Muscle of leg (tissue), 11 donors: Measurements from ENCODE around the gene DGKI. TPM values are rescaled to one million over a fixed set of nuclear protein-coding genes. Genes with fewer than 3 reads are reported as not detected.

ENCODE experiments used
- DNase-seq: peaks from one replicate; pipeline ENCODE4 v3.0.0; 2013
- H3K27ac ChIP-seq: one replicate; pipeline ENCODE4 v1.5.1; 2013; ENCODE audit warnings: mild to moderate bottlenecking, low read length, control low read depth
- H3K27me3 ChIP-seq: one replicate; pipeline ENCODE4 v1.6.1; 2013; ENCODE audit warnings: low read length; ENCODE audit not compliant: control insufficient read depth, insufficient read depth
- H3K36me3 ChIP-seq: one replicate; pipeline ENCODE4 v1.6.1; 2013; ENCODE audit warnings: low read length; ENCODE audit not compliant: control insufficient read depth, insufficient read depth
- H3K4me1 ChIP-seq: one replicate; pipeline ENCODE4 v1.6.1; 2013; ENCODE audit warnings: low read length; ENCODE audit not compliant: control insufficient read depth, insufficient read depth
- H3K4me3 ChIP-seq: one replicate; pipeline ENCODE4 v1.5.1; 2013; ENCODE audit warnings: low read length, control low read depth
- H3K9me3 ChIP-seq: replicated peaks from 2 replicates; pipeline ENCODE4 v1.6.1; 2013; ENCODE audit warnings: low read depth, low read length; ENCODE audit not compliant: control insufficient read depth
- WGBS: methylation state at CpG from one replicate; pipeline ENCODE4 v1.1.5; 2013; ENCODE audit warnings: missing lambda C conversion rate; ENCODE audit not compliant: insufficient coverage; 5-methylcytosine and 5-hydroxymethylcytosine counted together
- polyA plus RNA-seq, 8 donors: library from polyadenylated mRNA; unstranded; fragments of 120-200 nt; gene quantifications; one replicate each; pipeline versions ENCODE4 v1.2.1 to v1.2.3, GENCODE V29; 2013; ENCODE audit warnings: inconsistent platforms in 1 of 8, low replicate concordance in 1 of 8; ENCODE audit not compliant: insufficient read length in 8 of 8, insufficient read depth in 1 of 8
- total RNA-seq: library from RNA; stranded (reverse); fragments of 120-200 nt; gene quantifications from one replicate; pipeline ENCODE4 v1.2.4, GENCODE V29; 2013

DGKI gene
- total and polyA plus RNA-seq, 9 donors: 0.52 to 1.4 (median 0.70) TPM

DNA sequence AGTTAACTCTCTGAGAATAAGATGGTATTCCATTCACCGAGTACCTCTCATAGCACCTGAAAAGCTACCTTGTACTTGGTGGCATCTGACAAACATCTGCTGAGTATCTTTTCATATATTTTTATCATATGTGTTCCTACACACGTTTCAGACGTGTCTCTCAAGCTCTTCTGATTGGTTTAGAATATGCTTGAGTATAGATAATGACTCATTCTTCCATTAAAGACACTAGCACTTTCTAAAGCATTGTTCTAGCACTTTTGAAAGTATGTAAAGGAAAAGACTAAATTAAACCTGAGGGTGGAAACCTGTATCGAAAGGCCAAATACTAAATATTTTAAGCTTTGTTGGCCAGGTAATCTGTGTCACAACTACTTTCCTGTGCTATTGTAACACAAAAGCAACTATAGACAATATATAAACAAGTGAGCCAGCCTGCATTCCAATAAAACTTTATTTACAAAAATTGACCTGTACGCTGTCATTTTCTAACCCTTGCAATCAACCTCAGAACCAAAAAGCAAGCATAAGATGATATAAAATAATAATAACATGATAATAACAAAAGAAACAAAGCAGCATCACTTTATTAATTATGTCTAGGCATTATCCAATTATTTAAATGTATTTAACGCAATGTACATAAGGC lies 95.3 kb downstream of the DGKI start:
- DNase-seq: no peak
- Histone ChIP-seq H3K4me1 (no peaks in the 10 kb centered on the region), H3K27ac (no peak overlapping the region), H3K9me3 (no peaks in the 10 kb centered on the region), H3K36me3 (no peaks in the 10 kb centered on the region), H3K27me3 (no peaks in the 10 kb centered on the region), H3K4me3 (no peak overlapping the region)
- no CpG with 5 or more reads among the region's 6 CpGs for WGBS

DNA sequence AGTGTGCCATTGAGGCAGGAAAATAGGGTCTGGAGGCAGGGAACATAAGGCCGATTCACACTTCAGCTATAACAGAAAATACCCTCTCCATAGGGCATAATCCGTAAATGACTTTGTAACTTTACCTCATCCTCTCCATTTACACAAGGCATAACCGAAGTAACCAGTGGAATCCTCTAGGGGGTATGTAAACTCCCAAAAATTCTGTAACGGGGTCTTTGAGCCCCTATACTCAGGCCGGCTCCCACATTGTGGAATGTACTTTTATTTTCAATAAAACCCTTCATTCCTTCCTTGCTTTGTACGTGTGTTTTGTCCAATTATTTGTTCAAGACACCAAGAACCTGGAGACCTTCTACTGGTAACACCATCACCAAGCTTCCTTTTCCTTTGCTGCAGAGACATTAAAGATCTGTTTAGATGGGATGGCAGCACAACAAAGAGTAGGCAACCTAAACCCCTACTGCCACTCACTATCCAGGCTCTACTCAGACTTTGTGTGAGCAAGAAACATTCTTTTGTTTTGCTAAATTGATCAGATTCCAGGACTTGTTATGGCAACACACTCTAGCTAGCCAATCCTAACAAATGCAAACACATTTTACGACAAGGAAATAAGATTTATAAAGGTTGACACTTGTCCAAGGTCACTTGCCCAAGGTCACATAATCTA lies 99.3 kb downstream of the DGKI start:
- Histone ChIP-seq H3K27me3 (no peaks in the 10 kb centered on the region), H3K36me3 (no peaks in the 10 kb centered on the region), H3K4me3 (no peak overlapping the region), H3K9me3 (no peaks in the 10 kb centered on the region), H3K4me1 (no peaks in the 10 kb centered on the region), H3K27ac (no peak overlapping the region)
- DNase-seq: no peak
- WGBS: no CpG with 5 or more reads among the region's 7 CpGs

DNA sequence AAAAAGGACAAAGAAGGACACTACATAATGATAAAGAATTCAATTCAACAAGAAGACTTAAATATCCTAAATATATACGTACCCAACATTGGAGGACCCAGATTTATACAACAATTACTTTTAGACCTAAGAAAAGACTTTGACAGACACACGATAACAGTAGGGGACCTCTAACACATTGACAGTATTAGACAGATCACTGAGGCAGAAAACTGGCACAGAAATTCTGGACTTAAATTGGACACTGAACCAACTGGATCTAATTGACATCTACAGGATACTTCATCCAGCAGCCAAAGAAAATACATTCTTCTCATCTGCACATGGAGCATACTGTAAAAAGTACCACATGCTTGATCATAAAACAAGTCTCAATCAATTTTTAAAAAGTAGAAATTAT lies 103.8 kb downstream of the DGKI start:
- WGBS: 100% methylated on average over 2 of the region's 2 CpGs
- no peaks in the 10 kb centered on the region for H3K4me1 ChIP-seq
- no peak for DNase-seq
- no peaks in the 10 kb centered on the region for H3K9me3 ChIP-seq
- H3K36me3 ChIP-seq: no peaks in the 10 kb centered on the region
- H3K27me3 ChIP-seq: no peaks in the 10 kb centered on the region
- no peak overlapping the region for H3K27ac ChIP-seq
- H3K4me3 ChIP-seq: no peak overlapping the region

DNA sequence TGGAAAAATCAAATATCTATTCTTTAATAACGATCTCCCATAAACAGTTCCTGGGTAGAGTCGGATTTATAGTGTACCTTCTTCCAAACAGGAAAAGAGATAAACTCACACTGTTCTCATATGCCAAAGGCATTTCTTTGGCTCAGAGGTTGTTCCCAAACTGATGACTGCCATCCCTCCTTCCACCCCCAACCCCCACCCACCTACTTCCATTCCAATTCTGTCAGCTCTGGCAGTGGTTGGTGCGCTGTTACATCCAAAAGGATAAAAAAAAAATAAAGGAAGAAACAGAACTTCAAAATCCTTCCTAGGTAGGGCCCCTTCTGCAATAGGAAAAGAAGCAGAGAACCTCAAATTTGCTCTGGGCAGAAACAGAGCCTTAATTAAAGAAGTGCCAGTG lies 104.7 kb downstream of the DGKI start:
- H3K27ac ChIP-seq: no peak overlapping the region
- 100% methylated on average over 1 of the region's 3 CpGs for WGBS
- H3K27me3 ChIP-seq: no peaks in the 10 kb centered on the region
- no peak for DNase-seq
- H3K4me1 ChIP-seq: no peaks in the 10 kb centered on the region
- H3K36me3 ChIP-seq: no peaks in the 10 kb centered on the region
- H3K9me3 ChIP-seq: no peaks in the 10 kb centered on the region
- H3K4me3 ChIP-seq: no peak overlapping the region

DNA sequence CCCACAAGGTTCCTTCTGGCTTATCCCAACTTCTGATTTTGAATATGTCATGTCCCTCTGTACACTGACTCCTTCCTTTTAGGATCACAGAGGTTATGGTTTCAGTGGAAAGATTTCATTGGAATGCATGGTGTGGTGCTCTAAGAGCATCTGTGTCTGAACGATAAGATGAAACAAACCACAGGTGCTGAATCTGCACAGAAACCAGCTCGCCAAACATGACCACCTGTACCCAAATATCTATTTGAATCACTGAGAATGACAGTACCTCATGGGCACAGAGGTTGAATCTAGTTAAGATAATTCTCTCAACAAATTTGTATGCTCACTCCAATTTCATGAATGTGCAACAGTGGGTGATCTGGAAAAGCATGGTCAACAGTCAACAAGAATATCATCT lies 105.3 kb downstream of the DGKI start:
- no peaks in the 10 kb centered on the region for H3K27me3 ChIP-seq
- H3K9me3 ChIP-seq: no peaks in the 10 kb centered on the region
- no peak for DNase-seq
- no peak overlapping the region for H3K27ac ChIP-seq
- no peaks in the 10 kb centered on the region for H3K4me1 ChIP-seq
- H3K36me3 ChIP-seq: no peaks in the 10 kb centered on the region
- no peak overlapping the region for H3K4me3 ChIP-seq
- WGBS: no CpG with 5 or more reads among the region's 2 CpGs

DNA sequence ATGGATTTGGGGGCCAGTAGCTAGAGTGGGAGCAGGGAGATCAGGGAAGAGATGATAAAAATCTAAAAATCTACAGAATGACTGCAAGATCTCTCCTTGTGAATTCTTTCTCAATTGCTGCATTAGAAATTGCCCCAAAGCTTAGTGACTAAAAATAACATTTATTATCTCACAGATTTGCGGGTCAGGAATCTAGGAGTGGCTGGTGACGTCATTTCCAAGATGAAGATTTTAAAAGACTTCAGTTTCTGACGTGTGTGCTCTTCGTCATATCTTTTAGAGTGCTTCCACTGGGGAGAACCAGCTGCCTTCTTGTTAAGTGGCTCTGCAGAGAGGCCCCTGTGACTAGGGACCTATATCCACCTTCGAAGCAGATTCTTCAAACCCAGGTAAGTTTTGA lies 112.6 kb downstream of the DGKI start:
- H3K4me1 ChIP-seq: no peaks in the 10 kb centered on the region
- no peaks in the 10 kb centered on the region for H3K36me3 ChIP-seq
- no peak for DNase-seq
- no peak overlapping the region for H3K4me3 ChIP-seq
- no peaks in the 10 kb centered on the region for H3K27me3 ChIP-seq
- no peaks in the 10 kb centered on the region for H3K9me3 ChIP-seq
- no peak overlapping the region for H3K27ac ChIP-seq
- 54% methylated on average over 3 of the region's 5 CpGs for WGBS

DNA sequence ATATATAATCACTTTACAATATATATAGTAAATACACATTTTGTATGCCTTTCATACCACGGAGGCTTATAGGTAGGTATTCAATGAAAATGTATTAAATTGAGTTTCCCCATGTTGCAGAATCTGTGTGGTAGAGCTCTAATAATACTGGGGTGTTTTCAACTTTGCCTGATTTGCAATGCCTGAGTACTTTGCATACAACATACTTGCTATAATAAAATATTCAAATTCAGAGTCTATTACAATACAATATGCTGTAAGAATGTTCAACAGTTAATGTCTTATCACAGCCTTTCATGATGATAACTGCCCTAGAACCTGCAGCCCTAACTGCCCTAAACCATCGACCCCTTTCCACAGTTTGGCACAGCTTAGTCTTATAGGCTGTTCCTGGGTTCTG lies 114.6 kb downstream of the DGKI start:
- H3K9me3 ChIP-seq: no peaks in the 10 kb centered on the region
- no peaks in the 10 kb centered on the region for H3K27me3 ChIP-seq
- DNase-seq: no peak
- no peaks in the 10 kb centered on the region for H3K36me3 ChIP-seq
- H3K4me1 ChIP-seq: no peaks in the 10 kb centered on the region
- WGBS: no CpG with 5 or more reads among the region's 2 CpGs
- no peak overlapping the region for H3K4me3 ChIP-seq
- no peak overlapping the region for H3K27ac ChIP-seq

DNA sequence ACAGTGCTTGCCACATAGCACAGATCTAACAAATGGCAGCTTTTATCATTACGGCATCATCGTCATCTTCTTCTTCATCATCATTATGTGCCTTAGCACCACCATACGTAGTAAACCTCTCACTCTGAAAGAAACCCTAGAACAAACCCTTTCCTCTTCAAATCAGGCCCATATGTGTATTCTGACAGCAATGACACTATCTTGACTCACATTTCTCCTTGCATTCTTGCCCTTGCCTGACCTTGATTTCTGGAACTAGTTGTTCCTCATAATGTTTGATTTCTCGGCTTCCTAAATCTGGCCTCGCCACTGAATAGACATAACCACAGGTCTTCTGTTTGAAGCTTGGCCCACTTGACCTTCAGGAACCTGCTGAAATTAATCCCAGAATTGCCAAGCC lies 115.3 kb downstream of the DGKI start:
- no peaks in the 10 kb centered on the region for H3K27me3 ChIP-seq
- 73% methylated on average over 5 of the region's 5 CpGs for WGBS
- no peak for DNase-seq
- H3K4me3 ChIP-seq: no peak overlapping the region
- H3K4me1 ChIP-seq: no peaks in the 10 kb centered on the region
- H3K27ac ChIP-seq: no peak overlapping the region
- no peaks in the 10 kb centered on the region for H3K36me3 ChIP-seq
- H3K9me3 ChIP-seq: no peaks in the 10 kb centered on the region

DNA sequence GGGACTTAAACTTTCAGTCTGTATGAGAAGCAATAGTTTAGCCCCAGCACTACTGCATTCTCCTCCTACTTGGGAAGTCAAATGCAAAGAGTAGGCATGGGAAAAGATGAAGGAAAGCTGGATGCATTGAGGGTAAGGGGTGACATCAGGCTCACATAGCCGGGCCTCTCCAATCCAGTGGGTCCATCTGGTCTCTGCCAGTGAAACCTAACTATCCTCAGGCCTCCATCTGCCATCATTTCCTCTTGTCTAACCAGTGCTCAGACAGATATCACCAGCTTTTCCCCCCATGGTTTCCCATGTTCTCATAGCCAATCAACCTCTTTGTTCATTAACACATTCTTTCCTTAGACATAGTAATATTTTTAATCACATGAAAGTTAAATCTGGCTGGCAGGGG lies 118.3 kb downstream of the DGKI start:
- Histone ChIP-seq H3K4me3 (no peak overlapping the region), H3K4me1 (no peaks in the 10 kb centered on the region)

DNA sequence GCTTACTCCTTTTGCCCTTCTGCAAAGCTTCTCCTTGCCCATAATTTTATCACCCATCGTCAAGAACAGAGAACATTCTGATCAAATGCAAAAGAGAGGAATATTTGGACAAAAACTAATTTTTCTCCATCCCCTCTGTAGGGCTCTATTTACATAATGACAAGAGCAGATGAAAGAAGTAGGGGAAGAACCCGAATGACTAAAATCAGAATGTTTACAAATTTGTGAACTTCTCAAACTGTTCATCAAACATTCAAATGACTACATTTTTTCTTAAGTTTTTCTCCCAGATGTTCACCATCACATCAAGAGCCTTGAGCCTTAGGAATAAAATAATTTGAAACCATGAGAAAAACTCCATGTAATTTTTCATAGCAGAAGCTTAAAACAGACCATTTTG lies 119.4 kb downstream of the DGKI start:
- no peaks in the 10 kb centered on the region for H3K36me3 ChIP-seq
- no peaks in the 10 kb centered on the region for H3K9me3 ChIP-seq
- no peak overlapping the region for H3K27ac ChIP-seq
- H3K4me3 ChIP-seq: no peak overlapping the region
- no peaks in the 10 kb centered on the region for H3K4me1 ChIP-seq
- DNase-seq: no peak
- no peaks in the 10 kb centered on the region for H3K27me3 ChIP-seq
- no CpG with 5 or more reads among the region's 2 CpGs for WGBS

More for the DNA sequence above, 118.3 kb downstream of the DGKI start:
- no peak for DNase-seq
- H3K9me3 ChIP-seq: no peaks in the 10 kb centered on the region
- H3K36me3 ChIP-seq: no peaks in the 10 kb centered on the region
- no peaks in the 10 kb centered on the region for H3K27me3 ChIP-seq
- 67% methylated on average over 1 of the region's 1 CpG for WGBS
- no peak overlapping the region for H3K27ac ChIP-seq
